ENCODE data around the gene HYOU1.

Gene HYOU1

GRCh38 chr11:118998822-118999221 is 58.2 kb downstream of the HYOU1 start:
- peak overlapping the region; percentile 91 to 92 for H3K4me3 ChIP-seq (replicated peaks in 1 of 2; ENCODE audit: low read depth in 2 of 2, low read length in 2 of 2)
- peak; percentile 63 to 79 for DNase-seq (ENCODE audit: low read depth in 2 of 2)
- no peak for TF ChIP-seq CTCF (IDR thresholded peaks at IDR 0.05; ENCODE audit: low read depth, low read length)

GRCh38 chr11:118998388-118998717 is 58.7 kb downstream of the HYOU1 start:
- H3K4me3 ChIP-seq (replicated peaks in 1 of 2; ENCODE audit: low read depth in 2 of 2, low read length in 2 of 2), result peak overlapping the region; percentile 91 to 92
- no peak for DNase-seq (ENCODE audit: low read depth in 2 of 2)

GRCh38 chr11:118997627-118998387 is 59.2 kb downstream of the HYOU1 start, which contains the start of gene CENATAC:
Gene CENATAC, plus strand, starts transcription at chr11:118998138. Its CDS starts 60 bp downstream, at chr11:118998198.
- peak; percentile 88 to 90 for DNase-seq (ENCODE audit: low read depth in 2 of 2)
- TF ChIP-seq CTCF (IDR thresholded peaks at IDR 0.05; ENCODE audit: low read depth, low read length), result no peak
- peak within 1 kb of the TSS; percentile 91 to 92 for H3K4me3 ChIP-seq (replicated peaks in 1 of 2; ENCODE audit: low read depth in 2 of 2, low read length in 2 of 2)

More at GRCh38 chr11:118998388-118998717, 58.7 kb downstream of the HYOU1 start:
- TF ChIP-seq CTCF (IDR thresholded peaks at IDR 0.05; ENCODE audit: low read depth, low read length), result no peak

GRCh38 chr11:118996926-118997626 is 59.9 kb downstream of the HYOU1 start:
- peak in 1 of 2 donors; percentile 48 for DNase-seq (ENCODE audit: low read depth in 2 of 2)

More at GRCh38 chr11:118996926-118997626, 59.9 kb downstream of the HYOU1 start:
- TF ChIP-seq CTCF (IDR thresholded peaks at IDR 0.05; ENCODE audit: low read depth, low read length), result peak; percentile 38
- H3K4me3 ChIP-seq (replicated peaks in 1 of 2; ENCODE audit: low read depth in 2 of 2, low read length in 2 of 2), result peak overlapping the region; percentile 91 to 92
